B cell (primary cell): ENCODE measurements around the gene SIK3.

Source experiments
- CTCF ChIP-seq: fragments of 200-600 bp; IDR thresholded peaks from one replicate; pipeline ENCODE4 v1.8.0; 2022; ENCODE audit warnings: antibody characterized with exemption, mild to moderate bottlenecking
- EZH2 ChIP-seq: IDR thresholded peaks from 2 replicates; pipeline ENCODE4 v1.6.1; 2012; ENCODE audit warnings: borderline replicate concordance, low read depth, mild to moderate bottlenecking, moderate library complexity, low read length; ENCODE audit not compliant: insufficient read depth, poor library complexity, severe bottlenecking

DNA sequence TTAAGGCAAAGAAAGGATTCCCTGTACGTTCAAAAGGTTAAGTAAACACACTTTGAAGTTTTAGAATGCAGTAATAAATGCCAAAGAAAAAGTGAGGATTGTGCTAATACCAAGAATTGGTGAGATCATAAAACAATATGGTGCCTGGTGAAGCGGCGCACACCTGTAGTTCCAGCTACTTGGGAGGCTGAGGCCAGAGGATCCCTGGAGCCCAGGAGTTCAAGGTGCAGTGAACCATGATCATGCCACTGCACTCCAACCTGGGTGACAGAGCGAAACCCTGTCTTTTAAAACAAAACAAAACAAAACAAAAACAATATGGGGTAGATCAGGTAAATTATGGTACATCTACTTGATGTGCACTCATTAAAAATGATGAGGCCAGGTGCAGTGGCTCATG, 187.4 kb downstream of the SIK3 start:
- TF ChIP-seq CTCF (no peak), EZH2 (no peak)
